Activated T-helper 1 cell treated with anti-CD3 and anti-CD28 coated beads, Interleukin-12 subunit alpha, Interleukin-12 subunit beta, Interleukin-2, Interleukin-4 antibody, amounts not matched to agents 30 ng/mL and 10 ng/mL and 1 ng/mL, durations not matched to agents 14 hours and 24 hours and 36 hours (primary cell): ENCODE data around the gene ENTPD8. TPM values are rescaled to one million over a fixed set of nuclear protein-coding genes. Genes with fewer than 3 reads are reported as not detected.

Source experiments
- DNase-seq: peaks from one replicate; pipeline ENCODE4 v3.0.0; 2021; ENCODE audit warnings: low spot score
- H3K27ac Mint-ChIP-seq: one replicate; pipeline ENCODE4 v1.8.0; 2021; ENCODE audit warnings: mild to moderate bottlenecking, mixed read lengths
- H3K27me3 Mint-ChIP-seq: one replicate; pipeline ENCODE4 v1.8.0; 2022; ENCODE audit warnings: mild to moderate bottlenecking, moderate library complexity, mixed read lengths; ENCODE audit not compliant: insufficient read depth
- H3K36me3 Mint-ChIP-seq: one replicate; pipeline ENCODE4 v1.8.0; 2021; ENCODE audit warnings: low read depth, mixed read lengths
- H3K4me1 Mint-ChIP-seq: one replicate; pipeline ENCODE4 v1.8.0; 2021; ENCODE audit warnings: low read depth, mixed read lengths
- H3K4me3 Mint-ChIP-seq: one replicate; pipeline ENCODE4 v1.8.0; 2021; ENCODE audit warnings: mild to moderate bottlenecking, moderate library complexity, mixed read lengths
- H3K9me3 Mint-ChIP-seq: one replicate; pipeline ENCODE4 v1.8.0; 2021; ENCODE audit warnings: mixed read lengths
- intact Hi-C: fragments of 100-400 bp; cut with micrococcal nuclease; formaldehyde crosslinking; loops from one replicate; pipeline ENCODE4 v1.15.1; 2024
- total RNA-seq: library from RNA; stranded (reverse); gene quantifications from 2 replicates; pipeline ENCODE4 v1.2.3, GENCODE V29; 2022

The ENTPD8 gene
- total RNA-seq, 1 donor from 2014 or later: not detected

- no peaks in the 10 kb centered on the region for H3K27me3 Mint-ChIP-seq
- H3K36me3 Mint-ChIP-seq: no peaks in the 10 kb centered on the region
- H3K4me3 Mint-ChIP-seq: no peak overlapping the region
- no peak for DNase-seq
- intact Hi-C loops: no loop called here
- no peak overlapping the region for H3K27ac Mint-ChIP-seq
- no peaks in the 10 kb centered on the region for H3K9me3 Mint-ChIP-seq
- no peaks in the 10 kb centered on the region for H3K4me1 Mint-ChIP-seq
Measured at GRCh38 chr9:137433916-137434431, 7.2 kb downstream of the ENTPD8 start.

DNA sequence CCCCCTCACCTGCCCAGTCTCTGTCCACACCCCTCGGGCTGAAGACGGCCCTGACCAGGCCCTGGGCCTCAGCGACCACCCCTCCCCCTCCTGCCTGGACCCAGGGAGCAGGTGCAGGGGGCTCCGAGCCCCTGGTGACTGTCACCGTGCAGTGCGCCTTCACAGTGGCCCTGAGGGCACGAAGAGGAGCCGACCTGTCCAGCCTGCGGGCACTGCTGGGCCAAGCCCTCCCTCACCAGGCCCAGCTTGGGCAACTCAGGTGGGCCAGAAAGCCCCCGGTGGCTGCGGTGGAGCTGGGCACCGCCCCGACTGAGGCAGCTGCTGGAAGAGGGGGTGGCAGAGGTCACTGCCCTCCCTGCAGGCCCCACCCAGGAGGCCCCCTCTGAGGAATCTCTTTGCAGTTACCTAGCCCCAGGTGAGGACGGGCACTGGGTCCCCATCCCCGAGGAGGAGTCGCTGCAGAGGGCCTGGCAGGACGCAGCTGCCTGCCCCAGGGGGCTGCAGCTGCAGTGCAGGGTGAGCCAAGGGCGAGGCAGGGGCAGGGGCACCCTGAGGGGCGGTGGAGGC lies 7.7 kb downstream of the ENTPD8 start:
- no peaks in the 10 kb centered on the region for H3K27me3 Mint-ChIP-seq
- no peaks in the 10 kb centered on the region for H3K9me3 Mint-ChIP-seq
- H3K4me1 Mint-ChIP-seq: no peaks in the 10 kb centered on the region
- no peak overlapping the region for H3K4me3 Mint-ChIP-seq
- no peak for DNase-seq
- intact Hi-C loops: no loop called here
- no peaks in the 10 kb centered on the region for H3K36me3 Mint-ChIP-seq
- no peak overlapping the region for H3K27ac Mint-ChIP-seq

- Mint-ChIP-seq H3K4me1 (no peaks in the 10 kb centered on the region), H3K27ac (no peak overlapping the region), H3K27me3 (no peaks in the 10 kb centered on the region), H3K4me3 (no peak overlapping the region), H3K36me3 (no peaks in the 10 kb centered on the region), H3K9me3 (no peaks in the 10 kb centered on the region)
- DNase-seq: no peak
- intact Hi-C loops: no loop called here
Measured at GRCh38 chr9:137432687-137433348, 8.3 kb downstream of the ENTPD8 start.

- no peak for DNase-seq
- H3K27me3 Mint-ChIP-seq: peaks cover 3% of the 10 kb centered on the region
- no peak overlapping the region for H3K4me3 Mint-ChIP-seq
- no peaks in the 10 kb centered on the region for H3K9me3 Mint-ChIP-seq
- intact Hi-C loops: no loop called here
- no peaks in the 10 kb centered on the region for H3K4me1 Mint-ChIP-seq
- no peaks in the 10 kb centered on the region for H3K36me3 Mint-ChIP-seq
- H3K27ac Mint-ChIP-seq: no peak overlapping the region
Measured at GRCh38 chr9:137431416-137431931, 9.7 kb downstream of the ENTPD8 start.

GRCh38 chr9:137430723-137431415 lies 10.3 kb downstream of the ENTPD8 start:
- H3K27ac Mint-ChIP-seq: no peak overlapping the region
- no peaks in the 10 kb centered on the region for H3K36me3 Mint-ChIP-seq
- H3K27me3 Mint-ChIP-seq: peaks cover 3% of the 10 kb centered on the region
- intact Hi-C loops: no loop called here
- H3K4me3 Mint-ChIP-seq: no peak overlapping the region
- no peaks in the 10 kb centered on the region for H3K4me1 Mint-ChIP-seq
- H3K9me3 Mint-ChIP-seq: no peaks in the 10 kb centered on the region
- DNase-seq: no peak

DNA sequence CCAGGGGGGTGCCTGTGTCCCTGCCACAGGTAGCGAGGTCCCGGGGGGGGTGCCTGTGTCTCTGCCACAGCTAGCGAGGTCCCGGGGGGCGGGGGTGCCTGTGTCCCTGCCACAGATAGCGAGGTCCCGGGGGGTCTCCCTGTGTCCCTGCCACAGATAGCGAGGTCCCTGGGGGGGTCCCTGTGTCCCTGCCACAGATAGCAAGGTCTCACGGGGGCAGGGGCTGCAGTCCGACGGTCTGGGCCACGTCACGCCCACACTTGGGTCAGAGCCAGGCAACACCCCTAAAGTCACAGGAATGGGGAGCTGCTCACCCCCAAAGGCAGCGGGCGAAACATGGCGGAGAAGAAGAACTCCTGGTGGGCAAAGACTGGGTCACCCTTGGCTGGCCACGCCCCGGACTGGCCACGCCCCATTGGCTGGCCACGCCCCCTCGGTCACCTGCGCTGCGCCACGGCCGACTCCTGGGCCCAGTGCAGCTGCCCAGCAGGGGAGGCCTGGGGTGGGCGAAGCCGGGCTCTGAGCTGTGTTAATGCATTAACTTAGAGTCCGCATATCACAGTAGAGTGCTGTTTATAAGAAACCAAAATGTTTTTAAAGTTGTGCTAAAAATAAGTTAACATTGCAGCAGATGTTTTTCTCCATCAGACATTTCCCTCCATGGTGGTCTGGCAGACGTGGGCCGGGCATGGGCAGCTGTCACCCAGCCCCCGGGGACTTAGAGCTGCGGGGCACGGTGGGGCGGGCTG lies 11.0 kb downstream of the ENTPD8 start:
- intact Hi-C loops: loop anchor here (10.0 kb wide), 1 partner anchor 95 kb away; no protein-coding TSS in a partner anchor

DNA sequence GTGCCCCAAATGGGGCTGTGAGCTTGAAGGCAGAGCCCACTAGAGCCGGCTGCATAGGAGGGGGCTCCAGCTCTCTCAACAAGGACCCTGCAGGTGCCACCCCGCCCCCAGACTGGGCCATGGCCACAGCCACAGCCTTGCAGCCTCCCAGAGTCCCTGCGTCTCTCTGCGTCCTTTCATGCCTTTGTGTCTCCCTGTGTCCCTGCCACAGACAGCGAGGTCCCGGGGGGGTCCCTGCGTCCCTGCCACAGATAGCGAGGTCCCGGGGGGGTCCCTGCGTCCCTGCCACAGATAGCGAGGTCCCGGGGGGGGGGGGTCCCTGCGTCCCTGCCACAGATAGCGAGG lies 11.6 kb downstream of the ENTPD8 start:
- no peaks in the 10 kb centered on the region for H3K36me3 Mint-ChIP-seq
- H3K27me3 Mint-ChIP-seq: peaks cover 6% of the 10 kb centered on the region
- DNase-seq: no peak
- no peaks in the 10 kb centered on the region for H3K4me1 Mint-ChIP-seq
- H3K27ac Mint-ChIP-seq: no peak overlapping the region
- H3K9me3 Mint-ChIP-seq: no peaks in the 10 kb centered on the region
- no peak overlapping the region for H3K4me3 Mint-ChIP-seq
- intact Hi-C loops: loop anchor here (10.0 kb wide), 1 partner anchor 95 kb away; no protein-coding TSS in a partner anchor

More for the DNA sequence above, 11.0 kb downstream of the ENTPD8 start:
- Mint-ChIP-seq H3K4me1 (no peaks in the 10 kb centered on the region), H3K36me3 (no peaks in the 10 kb centered on the region), H3K27ac (no peak overlapping the region), H3K9me3 (no peaks in the 10 kb centered on the region), H3K27me3 (peaks cover 3% of the 10 kb centered on the region), H3K4me3 (no peak overlapping the region)
- DNase-seq: no peak

- DNase-seq: no peak
- no peaks in the 10 kb centered on the region for H3K9me3 Mint-ChIP-seq
- intact Hi-C loops: loop anchor here (10.0 kb wide), 1 partner anchor 96 kb away; no protein-coding TSS in a partner anchor
- no peaks in the 10 kb centered on the region for H3K4me1 Mint-ChIP-seq
- no peak overlapping the region for H3K27ac Mint-ChIP-seq
- peaks cover 9% of the 10 kb centered on the region for H3K27me3 Mint-ChIP-seq
- H3K4me3 Mint-ChIP-seq: no peak overlapping the region
- H3K36me3 Mint-ChIP-seq: no peaks in the 10 kb centered on the region
Measured at GRCh38 chr9:137428841-137429545, 12.2 kb downstream of the ENTPD8 start.

- Mint-ChIP-seq H3K4me1 (no peaks in the 10 kb centered on the region), H3K36me3 (no peaks in the 10 kb centered on the region), H3K27ac (no peak overlapping the region), H3K9me3 (no peaks in the 10 kb centered on the region), H3K27me3 (peaks cover 9% of the 10 kb centered on the region), H3K4me3 (no peak overlapping the region)
- intact Hi-C loops: loop anchor here (10.0 kb wide), 1 partner anchor 97 kb away; no protein-coding TSS in a partner anchor
- no peak for DNase-seq
Measured at GRCh38 chr9:137428311-137428630, 12.9 kb downstream of the ENTPD8 start.

- H3K4me3 Mint-ChIP-seq: no peak overlapping the region
- no peak for DNase-seq
- no peak overlapping the region for H3K27ac Mint-ChIP-seq
- intact Hi-C loops: loop anchor here (10.0 kb wide), 1 partner anchor 97 kb away; no protein-coding TSS in a partner anchor
- H3K36me3 Mint-ChIP-seq: no peaks in the 10 kb centered on the region
- H3K9me3 Mint-ChIP-seq: no peaks in the 10 kb centered on the region
- no peaks in the 10 kb centered on the region for H3K4me1 Mint-ChIP-seq
- peaks cover 9% of the 10 kb centered on the region for H3K27me3 Mint-ChIP-seq
Measured at GRCh38 chr9:137427454-137428310, 13.5 kb downstream of the ENTPD8 start.

DNA sequence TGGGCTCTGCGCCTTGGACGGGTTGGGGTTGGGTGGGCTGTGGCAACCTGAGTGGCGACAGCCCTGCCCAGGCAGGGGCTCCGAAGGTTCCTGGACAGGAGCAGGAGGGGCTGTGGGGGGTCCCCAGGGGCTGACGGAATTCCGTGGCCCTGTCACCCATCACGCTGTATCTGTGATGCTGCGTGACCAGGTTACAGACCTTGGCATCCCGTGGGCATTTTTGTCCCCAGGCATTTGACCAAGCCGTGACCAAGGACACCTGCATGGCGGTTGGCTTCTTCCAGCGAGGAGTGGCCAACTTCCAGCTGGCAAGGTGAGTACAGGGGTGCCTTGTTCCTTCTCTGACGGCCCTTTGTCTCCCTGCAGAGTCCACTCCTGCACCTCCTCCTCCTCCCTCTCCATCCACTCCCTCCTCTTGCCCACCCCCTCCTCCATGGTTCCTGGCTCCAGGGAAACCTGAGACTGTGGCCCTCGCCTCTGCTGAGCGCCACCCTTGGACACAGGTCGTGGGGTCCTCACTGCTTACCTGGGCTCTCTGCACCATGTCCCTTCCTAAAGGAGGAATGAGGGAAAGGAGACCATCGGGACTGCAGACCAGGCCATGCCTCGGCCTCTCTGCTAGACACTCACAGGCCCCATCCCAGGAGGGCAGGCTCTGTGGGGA lies 15.0 kb downstream of the ENTPD8 start:
- Mint-ChIP-seq H3K4me3 (no peak overlapping the region), H3K27me3 (peaks cover 9% of the 10 kb centered on the region), H3K4me1 (peaks cover 7% of the 10 kb centered on the region), H3K27ac (no peak overlapping the region), H3K36me3 (peaks cover 5% of the 10 kb centered on the region), H3K9me3 (no peaks in the 10 kb centered on the region)
- intact Hi-C loops: loop anchor here (10.0 kb wide), 1 partner anchor 99 kb away; no protein-coding TSS in a partner anchor
- no peak for DNase-seq
